Measurements from ENCODE around the gene RHEX. TPM values are rescaled to one million over a fixed set of nuclear protein-coding genes. Genes with fewer than 3 reads are reported as not detected.

Gene RHEX
- total and polyA plus RNA-seq, 2 experiments from 2014 or later: not detected

GRCh38 chr1:206131037-206131436, 78.1 kb downstream of the RHEX start:
- Histone ChIP-seq H3K79me2 (ENCODE audit: insufficient read depth) (no peaks in the 10 kb centered on the region), H3K4me2 (ENCODE audit: unreplicated experiment) (no peak overlapping the region), H3K27me3 (replicated peaks; ENCODE audit: insufficient read depth) (peaks cover 19% of the 10 kb centered on the region), H3K36me3 (ENCODE audit: low read depth) (no peaks in the 10 kb centered on the region), H3K9ac (no peak overlapping the region), H3K4me3 (no peak overlapping the region), H4K20me1 (ENCODE audit: insufficient read depth) (no peaks in the 10 kb centered on the region), H3K9me3 (ENCODE audit: low read depth) (no peaks in the 10 kb centered on the region), H3K4me1 (ENCODE audit: insufficient read depth) (no peaks in the 10 kb centered on the region), H3F3A (ENCODE audit: insufficient read depth) (no peaks in the 10 kb centered on the region), H3K27ac (no peak overlapping the region), H3K9me2 (ENCODE audit: insufficient read depth) (no peaks in the 10 kb centered on the region), H2AFZ (no peak overlapping the region)
- DNase-seq: no peak
- TF ChIP-seq EZH2phosphoT487 (IDR thresholded peaks at IDR 0.05; ENCODE audit: insufficient read depth, low read depth): no peak
- TF ChIP-seq EZH2 (IDR thresholded peaks at IDR 0.05; ENCODE audit: insufficient read depth, poor library complexity, severe bottlenecking): no peak
- 64 to 69% methylated on average over 7 of the region's 7 CpGs for WGBS, 2 experiments (ENCODE audit: low coverage in 1 of 2, low lambda C conversion rate in 2 of 2, missing lambda C conversion rate in 2 of 2)
- in situ Hi-C loops (cut with MboI): no loop called here

DNA sequence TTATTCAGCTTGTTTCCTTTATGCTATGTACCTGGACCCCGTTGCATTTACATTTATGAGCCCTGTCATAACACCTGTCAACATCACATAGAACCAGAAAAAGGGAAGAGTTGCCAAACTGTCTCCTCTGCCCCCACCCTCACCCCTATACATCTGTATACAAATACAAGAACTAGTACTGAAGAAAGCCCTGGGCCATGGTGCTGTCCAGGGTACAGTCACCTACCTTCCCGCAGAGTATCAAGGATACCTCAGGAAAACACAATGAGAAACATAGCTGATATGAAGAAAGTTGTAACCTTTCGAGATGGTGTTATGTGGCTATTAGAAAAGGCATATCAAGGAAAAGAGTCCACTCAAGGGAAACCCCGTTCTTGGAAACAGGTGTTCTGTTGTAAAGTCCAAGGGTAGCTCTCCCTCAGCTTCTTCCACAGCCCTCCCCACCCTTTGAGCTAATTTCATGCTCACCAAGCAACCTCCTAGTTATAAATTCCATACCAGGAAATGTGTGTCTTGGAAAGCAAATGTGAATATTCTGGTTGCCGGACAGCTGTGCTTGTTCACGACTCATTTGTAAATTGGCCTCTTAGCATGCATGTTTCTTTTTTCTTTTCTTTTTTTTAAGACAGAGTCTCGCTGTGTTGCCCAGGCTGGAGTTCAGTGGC, 80.9 kb downstream of the RHEX start:
- WGBS, 2 experiments (ENCODE audit: low coverage in 1 of 2, low lambda C conversion rate in 2 of 2, missing lambda C conversion rate in 2 of 2): 71 to 73% methylated on average over 7 of the region's 7 CpGs
- no peaks in the 10 kb centered on the region for H4K20me1 ChIP-seq (ENCODE audit: insufficient read depth)
- no peaks in the 10 kb centered on the region for H3K79me2 ChIP-seq (ENCODE audit: insufficient read depth)
- H3F3A ChIP-seq (ENCODE audit: insufficient read depth): no peaks in the 10 kb centered on the region
- no peaks in the 10 kb centered on the region for H3K9me3 ChIP-seq (ENCODE audit: low read depth)
- H3K9me2 ChIP-seq (ENCODE audit: insufficient read depth): no peaks in the 10 kb centered on the region
- no peak overlapping the region for H3K4me3 ChIP-seq
- H3K4me1 ChIP-seq (ENCODE audit: insufficient read depth): no peaks in the 10 kb centered on the region
- H3K27me3 ChIP-seq (replicated peaks; ENCODE audit: insufficient read depth): peaks cover 31% of the 10 kb centered on the region
- no peaks in the 10 kb centered on the region for H3K36me3 ChIP-seq (ENCODE audit: low read depth)
- H3K4me2 ChIP-seq (ENCODE audit: unreplicated experiment): no peak overlapping the region
- no peak overlapping the region for H3K27ac ChIP-seq
- TF ChIP-seq EZH2phosphoT487 (IDR thresholded peaks at IDR 0.05; ENCODE audit: insufficient read depth, low read depth): no peak
- TF ChIP-seq EZH2 (IDR thresholded peaks at IDR 0.05; ENCODE audit: insufficient read depth, poor library complexity, severe bottlenecking): no peak
- in situ Hi-C loops (cut with MboI): no loop called here
- DNase-seq: no peak
- no peak overlapping the region for H2AFZ ChIP-seq
- H3K9ac ChIP-seq: no peak overlapping the region

DNA sequence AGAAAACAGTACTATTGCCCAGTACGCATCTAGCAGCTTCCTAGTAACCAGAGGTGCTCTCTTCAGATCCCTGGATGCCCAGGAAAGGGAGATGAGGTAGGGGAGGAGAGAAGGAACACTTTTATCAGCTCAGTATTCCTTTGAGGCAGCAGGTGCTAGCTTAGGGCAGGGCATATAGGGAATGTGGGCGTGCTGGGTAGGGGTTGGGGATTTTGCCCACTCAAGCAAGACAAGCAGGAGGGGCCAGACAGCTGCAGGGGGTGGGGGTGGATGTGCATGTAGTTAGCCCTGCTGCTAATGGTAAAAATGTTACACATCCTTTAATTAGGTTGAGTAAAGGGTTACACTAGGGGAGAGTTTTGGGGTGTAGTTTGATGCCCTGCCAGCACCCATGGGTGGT, 82.3 kb downstream of the RHEX start:
- Histone ChIP-seq H3K27me3 (replicated peaks; ENCODE audit: insufficient read depth) (peaks cover 45% of the 10 kb centered on the region), H3F3A (ENCODE audit: insufficient read depth) (no peaks in the 10 kb centered on the region), H3K9ac (no peak overlapping the region), H2AFZ (no peak overlapping the region), H3K36me3 (ENCODE audit: low read depth) (no peaks in the 10 kb centered on the region), H3K27ac (no peak overlapping the region), H4K20me1 (ENCODE audit: insufficient read depth) (no peaks in the 10 kb centered on the region), H3K9me2 (ENCODE audit: insufficient read depth) (no peaks in the 10 kb centered on the region), H3K4me1 (ENCODE audit: insufficient read depth) (no peaks in the 10 kb centered on the region), H3K79me2 (ENCODE audit: insufficient read depth) (no peaks in the 10 kb centered on the region), H3K4me2 (ENCODE audit: unreplicated experiment) (no peak overlapping the region), H3K9me3 (ENCODE audit: low read depth) (no peaks in the 10 kb centered on the region), H3K4me3 (no peak overlapping the region)
- 53 to 64% methylated on average over 2 of the region's 2 CpGs for WGBS, 2 experiments (ENCODE audit: low coverage in 1 of 2, low lambda C conversion rate in 2 of 2, missing lambda C conversion rate in 2 of 2)
- in situ Hi-C loops (cut with MboI): no loop called here
- TF ChIP-seq EZH2phosphoT487 (IDR thresholded peaks at IDR 0.05; ENCODE audit: insufficient read depth, low read depth) (no peak), EZH2 (IDR thresholded peaks at IDR 0.05; ENCODE audit: insufficient read depth, poor library complexity, severe bottlenecking) (no peak)
- DNase-seq: no peak

- in situ Hi-C loops (cut with MboI): no loop called here
- Histone ChIP-seq H4K20me1 (ENCODE audit: insufficient read depth) (no peaks in the 10 kb centered on the region), H3K4me2 (ENCODE audit: unreplicated experiment) (no peak overlapping the region), H3K27me3 (replicated peaks; ENCODE audit: insufficient read depth) (peaks cover 53% of the 10 kb centered on the region), H3K9me2 (ENCODE audit: insufficient read depth) (no peaks in the 10 kb centered on the region), H3K36me3 (ENCODE audit: low read depth) (no peaks in the 10 kb centered on the region), H3K9me3 (ENCODE audit: low read depth) (no peaks in the 10 kb centered on the region), H3K4me3 (no peak overlapping the region), H2AFZ (no peak overlapping the region), H3F3A (ENCODE audit: insufficient read depth) (no peaks in the 10 kb centered on the region), H3K27ac (no peak overlapping the region), H3K9ac (no peak overlapping the region), H3K4me1 (ENCODE audit: insufficient read depth) (no peaks in the 10 kb centered on the region), H3K79me2 (ENCODE audit: insufficient read depth) (no peaks in the 10 kb centered on the region)
- TF ChIP-seq EZH2 (IDR thresholded peaks at IDR 0.05; ENCODE audit: insufficient read depth, poor library complexity, severe bottlenecking) (no peak), EZH2phosphoT487 (IDR thresholded peaks at IDR 0.05; ENCODE audit: insufficient read depth, low read depth) (no peak)
- DNase-seq: no peak
- 4 to 8% methylated on average over 2 of the region's 2 CpGs for WGBS, 2 experiments (ENCODE audit: low coverage in 1 of 2, low lambda C conversion rate in 2 of 2, missing lambda C conversion rate in 2 of 2)
Measured at GRCh38 chr1:206136241-206136640, 83.3 kb downstream of the RHEX start.
